ENCODE measurements around the gene TMEM214. TPM values are rescaled to one million over a fixed set of nuclear protein-coding genes. Genes with fewer than 3 reads are reported as not detected.

The TMEM214 gene
- total RNA-seq, 1 donor from 2014 or later = 21.2 TPM

DNA sequence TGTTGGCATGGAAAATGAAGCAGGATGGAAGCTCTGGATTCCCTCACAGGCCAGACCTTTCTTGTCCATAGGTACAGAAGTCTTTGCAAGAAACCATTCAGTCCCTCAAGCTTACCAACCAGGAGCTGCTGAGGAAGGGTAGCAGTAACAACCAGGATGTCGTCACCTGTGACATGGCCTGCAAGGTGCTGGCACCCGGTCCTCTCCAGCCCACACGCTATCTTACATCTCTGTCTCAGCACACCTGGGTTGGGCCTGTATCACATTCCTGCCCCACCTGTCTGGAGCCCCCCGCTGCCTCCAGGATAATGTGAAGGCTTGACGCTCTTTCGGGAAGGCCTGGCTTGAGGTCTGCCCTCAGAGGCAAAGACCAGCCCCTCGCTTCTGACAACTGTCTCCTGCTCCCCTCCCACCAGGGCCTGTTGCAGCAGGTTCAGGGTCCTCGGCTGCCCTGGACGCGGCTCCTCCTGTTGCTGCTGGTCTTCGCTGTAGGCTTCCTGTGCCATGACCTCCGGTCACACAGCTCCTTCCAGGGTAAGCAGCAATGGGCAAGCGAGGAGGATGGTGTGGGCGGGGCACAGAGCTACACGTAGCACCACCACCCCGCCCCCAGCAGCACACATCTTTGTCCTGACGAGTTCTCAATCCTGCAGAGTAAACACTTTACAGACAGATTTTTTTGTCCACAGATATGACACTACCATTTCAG lies 6.0 kb downstream of the TMEM214 start:
- no peak for DNase-seq (ENCODE audit: low read depth, low spot score)

DNA sequence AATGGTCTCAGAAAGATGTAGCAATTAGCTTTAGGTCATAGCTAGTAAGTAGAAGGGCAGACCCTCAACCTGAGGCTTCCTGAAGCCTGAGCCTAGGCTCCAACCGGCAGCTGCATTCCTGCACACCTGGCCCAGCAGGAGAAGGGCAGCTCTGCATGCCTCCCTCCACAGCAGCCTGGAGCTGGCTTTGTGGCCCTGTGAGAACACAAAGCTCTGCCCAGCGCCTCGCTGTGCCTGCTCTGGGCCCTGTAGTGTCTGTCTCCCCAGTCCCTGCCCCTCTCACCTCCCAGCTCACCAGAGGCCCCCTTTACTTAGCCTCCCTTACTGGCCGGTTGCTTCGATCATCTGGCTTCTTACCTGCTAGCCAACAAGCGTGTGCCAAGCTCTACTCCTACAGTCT lies 6.7 kb downstream of the TMEM214 start:
- no peak for DNase-seq (ENCODE audit: low read depth, low spot score)

DNA sequence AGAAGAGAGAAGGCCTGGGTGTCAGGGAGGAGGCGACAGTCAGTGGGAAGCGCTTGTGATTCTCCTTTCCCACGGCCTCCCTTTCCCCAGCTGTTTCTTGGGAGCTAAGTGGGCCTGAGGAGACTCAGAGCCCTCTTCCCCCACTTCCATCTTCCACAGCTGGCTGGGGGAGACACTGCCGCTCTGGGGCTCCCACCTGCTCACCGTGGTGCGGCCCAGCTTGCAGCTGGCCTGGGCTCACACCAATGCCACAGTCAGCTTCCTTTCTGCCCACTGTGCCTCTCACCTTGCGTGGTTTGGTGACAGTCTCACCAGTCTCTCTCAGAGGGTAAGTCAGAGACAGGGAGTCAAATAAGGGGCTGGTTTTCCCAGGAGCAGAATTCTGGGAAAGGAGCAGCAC lies 7.1 kb downstream of the TMEM214 start:
- DNase-seq (ENCODE audit: low read depth, low spot score) = no peak

DNA sequence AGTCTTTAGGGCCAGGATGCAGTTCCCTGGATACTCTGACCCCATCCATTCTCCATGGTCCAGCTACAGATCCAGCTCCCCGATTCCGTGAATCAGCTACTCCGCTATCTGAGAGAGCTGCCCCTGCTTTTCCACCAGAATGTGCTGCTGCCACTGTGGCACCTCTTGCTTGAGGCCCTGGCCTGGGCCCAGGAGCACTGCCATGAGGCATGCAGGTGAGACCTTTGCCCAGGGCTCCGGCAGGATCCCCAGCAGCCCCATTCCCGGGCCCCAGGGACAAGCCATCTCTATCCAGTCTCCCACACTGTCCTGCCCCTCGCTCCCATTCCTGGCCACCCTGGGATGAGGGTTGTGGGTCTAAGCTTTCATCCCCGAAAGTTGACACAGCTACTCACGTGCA lies 7.5 kb downstream of the TMEM214 start:
- DNase-seq (ENCODE audit: low read depth, low spot score) = no peak

DNA sequence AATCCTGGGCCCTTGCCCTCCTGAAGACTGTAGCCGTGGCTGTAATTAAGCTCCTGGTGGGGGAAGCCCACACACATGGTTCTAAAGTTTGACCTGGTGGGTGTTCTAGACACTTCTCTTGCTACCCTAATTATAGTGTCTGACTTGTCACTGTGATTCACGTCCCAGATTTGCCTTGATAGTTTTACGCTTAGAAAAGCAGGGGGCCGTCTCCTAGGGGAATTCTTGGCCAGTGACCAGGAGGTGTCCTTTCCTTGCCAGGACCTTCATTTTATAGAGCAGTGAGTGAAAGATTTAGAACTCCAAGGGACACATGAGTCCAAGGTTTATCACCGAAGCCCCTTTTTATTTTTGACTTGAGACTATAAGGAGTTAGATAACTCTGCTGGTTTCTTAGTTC lies 9.0 kb downstream of the TMEM214 start:
- no peak for DNase-seq (ENCODE audit: low read depth, low spot score)

DNA sequence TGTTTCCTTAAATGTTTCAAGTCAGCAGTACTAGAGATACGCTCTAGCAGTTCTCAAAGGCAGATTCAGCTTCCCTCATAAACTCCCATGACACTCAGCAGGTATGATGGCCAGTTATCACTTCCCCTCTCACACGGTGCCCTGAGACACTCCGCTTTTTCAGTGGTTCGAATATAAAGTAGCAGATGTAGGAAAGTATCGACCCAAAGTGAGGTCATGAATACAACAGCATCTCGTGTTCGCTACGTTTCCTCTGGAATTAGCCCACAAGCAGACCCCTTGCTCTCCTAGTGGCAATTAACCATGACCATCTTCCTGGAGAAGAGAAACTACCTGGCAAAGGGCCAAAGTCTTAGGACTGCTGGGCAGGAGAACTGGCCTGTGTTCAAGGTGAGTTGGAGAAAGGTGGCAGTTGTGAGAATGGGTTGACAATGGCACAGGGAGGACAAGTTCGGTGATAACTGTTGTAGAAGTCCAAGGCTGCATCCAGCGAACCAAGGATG lies 9.4 kb downstream of the TMEM214 start:
- no peak for DNase-seq (ENCODE audit: low read depth, low spot score)

DNA sequence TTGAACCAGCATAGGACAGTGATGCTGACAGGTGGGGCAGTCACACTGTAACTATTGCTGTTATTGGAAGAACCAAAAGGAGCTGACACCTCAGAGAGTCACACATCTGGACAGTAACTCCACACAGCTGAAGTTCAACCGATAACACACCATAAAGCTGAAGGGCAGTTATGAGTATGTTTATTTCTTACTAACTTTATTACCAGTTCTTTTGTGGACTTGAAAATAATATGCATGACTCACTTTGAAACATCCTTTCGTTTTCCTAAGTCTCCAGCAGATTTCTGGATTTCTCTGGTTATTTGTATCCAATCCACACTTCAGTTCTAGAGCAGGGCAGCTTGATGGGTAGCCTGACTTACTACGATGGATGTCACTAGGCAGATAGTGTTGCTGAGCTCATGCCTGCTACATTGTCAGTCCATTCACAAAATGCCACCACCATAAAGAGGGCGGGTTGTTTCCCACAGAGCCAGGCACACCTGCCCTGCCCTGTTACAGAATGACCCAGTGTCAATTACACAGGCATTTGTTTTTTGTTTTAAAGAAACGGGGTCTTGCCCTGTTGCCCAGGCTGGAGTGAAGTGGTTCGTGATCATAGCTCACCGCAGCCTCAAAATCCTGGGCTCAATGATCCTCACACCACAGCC lies 10.3 kb downstream of the TMEM214 start:
- DNase-seq (ENCODE audit: low read depth, low spot score) = no peak

DNA sequence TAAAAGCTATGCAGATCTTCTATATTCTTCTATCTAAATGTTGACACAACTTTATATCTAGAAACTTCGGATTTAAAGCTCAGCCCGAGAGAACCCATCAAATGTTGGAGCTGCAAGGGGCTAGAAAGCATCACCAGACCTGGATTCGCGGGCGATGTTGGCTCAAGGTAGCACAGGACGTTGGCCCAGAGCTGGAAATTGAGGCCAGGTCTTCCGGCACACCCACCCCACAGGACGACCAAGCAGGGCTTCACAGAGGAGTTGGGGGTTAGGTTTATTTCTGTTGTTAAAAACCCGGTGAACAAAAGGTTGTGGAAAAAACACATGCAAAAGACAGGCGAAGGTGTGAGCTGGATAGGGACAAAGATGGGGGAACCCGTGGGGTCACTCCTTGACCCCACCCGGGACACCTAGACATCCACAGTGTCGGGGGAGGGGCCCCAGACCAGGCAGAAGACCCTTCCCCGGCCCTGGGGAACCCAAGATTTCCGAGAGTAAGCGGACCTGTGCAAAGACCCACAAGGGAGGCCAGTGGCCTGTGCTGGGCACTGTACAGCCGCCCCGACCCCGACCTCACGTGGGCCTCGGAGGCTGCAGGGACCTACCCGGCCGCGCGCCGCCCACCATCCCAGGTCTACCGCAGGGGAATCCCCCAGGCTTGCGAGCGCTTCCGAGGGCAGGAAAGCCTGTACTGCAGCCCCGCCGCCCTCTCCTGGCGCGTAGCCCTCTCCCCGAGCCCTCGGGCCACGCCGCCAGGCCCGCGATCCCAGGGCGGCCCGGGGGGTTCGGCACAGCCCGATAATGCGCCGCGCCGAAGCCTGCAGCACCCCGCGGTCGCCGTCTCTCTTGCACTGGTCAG lies 16.9 kb downstream of the TMEM214 start:
- no peak for DNase-seq (ENCODE audit: low read depth, low spot score)

DNA sequence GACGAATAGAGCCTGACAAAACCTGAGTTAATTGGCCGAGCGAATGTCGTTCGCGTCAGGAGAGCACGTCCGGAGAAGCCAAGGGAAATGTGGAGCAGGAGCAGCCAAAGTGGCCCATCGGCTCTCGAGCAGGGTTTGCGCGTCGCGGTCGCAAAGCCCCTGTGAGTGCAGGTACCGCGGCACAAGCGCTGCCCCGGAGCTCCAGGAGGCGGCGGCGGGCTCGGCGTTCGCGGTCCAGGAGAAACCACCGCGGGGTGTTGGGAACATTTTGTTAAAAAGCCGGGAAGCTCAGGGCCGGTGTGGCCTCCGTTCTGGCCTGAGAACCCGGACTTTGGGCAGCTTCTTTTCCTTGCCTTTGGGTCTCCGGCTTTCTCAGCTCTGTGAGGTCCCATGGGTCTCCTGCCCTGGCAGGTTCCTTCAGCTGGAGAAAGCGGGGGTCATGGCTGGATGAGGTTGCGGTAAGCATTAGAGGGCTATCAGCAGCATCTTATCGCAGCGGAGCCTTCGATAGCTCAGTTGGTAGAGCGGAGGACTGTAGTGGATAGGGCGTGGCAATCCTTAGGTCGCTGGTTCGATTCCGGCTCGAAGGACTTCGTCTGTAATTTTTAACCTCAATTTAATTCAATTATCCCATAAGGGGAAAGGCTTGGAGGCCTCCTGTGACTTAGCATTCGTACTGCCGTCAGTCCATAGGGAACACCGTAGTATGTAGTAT lies 17.7 kb downstream of the TMEM214 start:
- peak; percentile 67 for DNase-seq (ENCODE audit: low read depth, low spot score)

DNA sequence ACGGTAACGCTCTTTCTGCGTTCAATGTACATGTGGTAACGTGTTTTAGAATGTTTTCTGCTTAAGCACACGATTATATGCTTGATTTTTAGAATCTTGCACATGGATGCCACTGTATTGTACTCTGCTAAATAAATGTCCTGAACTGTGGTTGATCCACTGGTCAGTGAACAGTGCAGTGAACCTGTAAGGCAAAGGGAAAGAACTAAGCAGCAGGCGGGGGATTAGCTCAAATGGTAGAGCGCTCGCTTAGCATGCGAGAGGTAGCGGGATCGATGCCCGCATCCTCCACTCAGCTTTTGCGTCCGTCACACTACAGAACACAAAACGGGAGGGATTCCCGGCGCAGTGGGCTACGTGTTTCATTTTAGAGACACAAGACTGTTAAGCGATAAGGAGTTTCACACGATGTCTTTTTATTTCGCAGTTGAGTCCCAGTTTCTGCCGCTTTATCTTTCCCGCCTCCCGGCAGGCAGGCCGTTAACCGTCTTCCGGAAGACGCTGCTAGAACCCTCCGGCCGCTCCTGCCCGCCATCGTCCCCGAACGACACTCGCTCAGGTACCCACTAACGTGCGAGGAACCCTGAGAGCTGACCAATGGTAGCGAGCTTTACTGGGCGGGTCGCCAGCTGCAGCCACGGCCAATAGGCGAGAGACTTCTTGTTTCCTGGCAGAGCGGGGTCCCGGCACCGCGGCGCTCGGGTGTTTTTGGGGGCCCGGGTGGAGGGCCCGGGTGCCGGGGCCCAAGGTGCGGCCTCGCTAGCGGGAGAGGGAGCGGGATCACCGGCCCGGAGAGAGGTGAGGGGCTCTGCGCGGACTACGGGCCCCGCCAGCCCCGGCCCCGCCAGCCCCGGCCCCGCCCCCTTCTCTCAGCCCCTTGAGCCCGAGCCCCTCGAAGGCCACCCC lies 18.5 kb downstream of the TMEM214 start, which contains the start of gene AGBL5:
AGBL5 (plus strand) TSS at position 673 of the 906 bp plus-strand sequence. CDS start 1,291 bp downstream, outside the sequence.
- DNase-seq (ENCODE audit: low read depth, low spot score) = peak; percentile 57

DNA sequence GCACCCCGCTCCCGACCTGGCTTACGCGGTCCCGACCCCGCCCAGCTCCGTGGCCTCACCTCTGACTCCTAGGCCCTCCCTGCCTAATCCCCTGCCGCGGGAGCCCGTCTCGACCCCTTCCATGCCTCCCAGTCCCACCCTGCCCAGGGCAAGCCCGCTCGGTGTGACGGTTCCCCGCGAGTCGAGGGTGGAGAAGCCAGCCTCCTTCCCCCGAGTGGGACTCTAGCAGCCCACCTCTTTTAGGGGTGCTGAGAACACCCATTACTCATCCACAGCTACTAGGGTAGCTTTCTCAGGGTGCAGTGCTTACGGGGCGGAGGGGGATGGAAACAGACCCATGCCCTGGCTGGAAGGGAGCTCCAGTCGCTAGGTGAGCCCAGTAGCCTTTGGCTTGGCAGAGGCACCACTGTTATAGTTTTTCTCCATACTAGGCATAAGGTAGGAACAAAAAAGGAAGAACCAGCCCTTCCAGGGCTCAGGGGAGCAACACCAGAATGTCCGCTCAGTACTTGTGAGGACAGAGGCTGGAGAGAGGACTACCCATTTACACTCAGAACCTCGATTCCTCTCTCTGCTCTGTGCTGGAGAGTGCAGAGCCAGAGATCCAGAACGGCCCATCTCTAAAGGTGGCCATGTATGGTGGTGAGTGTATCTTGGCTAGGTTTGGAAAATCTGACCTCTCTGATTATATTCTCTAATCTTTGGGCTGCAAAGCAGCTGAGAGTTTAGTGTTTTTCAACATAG lies 19.3 kb downstream of the TMEM214 start:
- DNase-seq (ENCODE audit: low read depth, low spot score) = no peak

DNA sequence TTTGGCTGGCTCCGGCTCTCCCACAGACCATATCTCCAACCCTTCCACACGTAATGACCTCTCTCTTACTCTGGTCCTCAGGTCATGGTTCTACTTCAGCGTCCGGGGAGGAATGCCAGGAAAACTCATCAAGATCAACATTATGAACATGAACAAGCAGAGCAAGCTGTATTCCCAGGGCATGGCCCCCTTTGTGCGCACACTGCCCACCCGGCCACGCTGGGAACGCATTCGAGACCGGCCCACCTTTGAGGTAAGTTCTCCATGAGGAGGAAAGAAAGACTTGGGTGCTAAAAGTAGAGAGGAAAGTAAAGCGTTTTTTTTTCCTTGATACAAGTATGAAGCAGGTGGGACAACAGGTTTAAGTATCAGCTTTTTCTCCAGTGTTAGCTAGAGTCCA lies 20.6 kb downstream of the TMEM214 start:
- no peak for DNase-seq (ENCODE audit: low read depth, low spot score)

DNA sequence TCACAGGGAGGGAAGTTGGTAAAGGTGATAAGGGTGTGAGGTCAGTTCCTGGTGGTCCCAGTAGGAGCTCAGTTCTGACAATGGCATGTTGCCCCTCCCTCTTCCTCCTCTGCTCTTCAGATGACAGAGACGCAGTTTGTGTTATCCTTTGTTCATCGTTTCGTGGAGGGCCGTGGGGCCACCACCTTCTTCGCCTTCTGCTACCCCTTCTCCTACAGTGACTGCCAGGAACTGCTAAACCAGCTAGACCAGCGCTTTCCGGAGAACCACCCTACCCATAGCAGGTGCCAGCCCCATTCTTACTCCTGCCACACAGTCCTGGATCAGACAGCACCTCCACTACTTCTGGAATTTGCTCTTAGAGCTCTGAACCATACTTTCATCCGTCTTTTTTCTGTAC lies 21.0 kb downstream of the TMEM214 start:
- no peak for DNase-seq (ENCODE audit: low read depth, low spot score)

DNA sequence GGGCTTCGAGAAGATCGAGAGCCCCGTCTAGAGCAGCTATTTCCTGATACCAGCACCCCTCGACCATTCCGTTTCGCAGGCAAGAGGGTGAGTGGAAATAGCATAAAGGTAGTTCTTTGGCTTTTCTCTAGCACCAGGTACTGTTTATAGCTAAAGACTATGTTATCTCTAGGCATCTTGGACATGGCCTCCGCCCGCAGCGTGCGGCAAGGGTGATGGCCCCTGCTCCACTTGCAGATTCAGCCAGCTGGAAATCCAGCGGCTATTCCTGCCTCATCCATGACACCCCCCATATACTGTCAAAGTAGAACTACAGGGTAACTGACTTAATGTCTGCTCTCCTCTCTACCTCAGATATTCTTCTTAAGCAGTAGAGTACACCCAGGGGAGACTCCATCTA lies 22.0 kb downstream of the TMEM214 start:
- DNase-seq (ENCODE audit: low read depth, low spot score) = no peak

DNA sequence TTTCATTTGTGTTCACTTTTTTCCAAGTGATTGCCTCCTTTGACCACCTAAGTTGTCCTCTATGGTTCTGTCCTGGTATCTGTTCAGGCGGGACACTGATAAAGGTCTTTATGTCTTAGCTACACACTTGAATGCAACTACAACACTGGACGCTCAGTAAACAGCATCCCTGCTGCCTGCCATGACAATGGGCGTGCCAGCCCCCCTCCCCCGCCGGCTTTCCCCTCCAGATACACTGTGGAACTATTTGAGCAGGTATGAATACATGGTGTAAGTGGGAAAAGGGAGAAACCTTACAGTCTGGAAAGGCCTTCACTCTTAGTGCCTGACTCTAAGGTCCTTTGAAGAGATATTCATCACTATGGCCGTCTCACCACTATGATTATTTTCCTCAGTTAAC lies 24.4 kb downstream of the TMEM214 start:
- no peak for DNase-seq (ENCODE audit: low read depth, low spot score)

DNA sequence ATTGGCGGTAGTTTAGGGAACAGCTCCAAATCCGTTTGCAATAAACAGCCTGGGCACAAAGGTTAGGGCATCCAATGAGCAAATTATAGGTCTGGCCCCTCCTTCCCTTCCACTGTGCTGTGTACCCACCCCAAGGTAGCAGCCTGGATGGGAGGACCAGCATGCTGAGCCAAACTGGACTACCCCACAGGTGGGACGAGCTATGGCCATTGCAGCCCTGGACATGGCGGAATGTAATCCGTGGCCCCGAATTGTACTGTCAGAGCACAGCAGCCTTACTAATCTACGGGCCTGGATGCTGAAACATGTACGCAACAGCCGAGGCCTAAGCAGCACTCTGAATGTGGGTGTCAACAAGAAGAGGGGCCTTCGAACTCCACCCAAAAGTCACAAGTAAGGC lies 25.4 kb downstream of the TMEM214 start:
- DNase-seq (ENCODE audit: low read depth, low spot score) = no peak

DNA sequence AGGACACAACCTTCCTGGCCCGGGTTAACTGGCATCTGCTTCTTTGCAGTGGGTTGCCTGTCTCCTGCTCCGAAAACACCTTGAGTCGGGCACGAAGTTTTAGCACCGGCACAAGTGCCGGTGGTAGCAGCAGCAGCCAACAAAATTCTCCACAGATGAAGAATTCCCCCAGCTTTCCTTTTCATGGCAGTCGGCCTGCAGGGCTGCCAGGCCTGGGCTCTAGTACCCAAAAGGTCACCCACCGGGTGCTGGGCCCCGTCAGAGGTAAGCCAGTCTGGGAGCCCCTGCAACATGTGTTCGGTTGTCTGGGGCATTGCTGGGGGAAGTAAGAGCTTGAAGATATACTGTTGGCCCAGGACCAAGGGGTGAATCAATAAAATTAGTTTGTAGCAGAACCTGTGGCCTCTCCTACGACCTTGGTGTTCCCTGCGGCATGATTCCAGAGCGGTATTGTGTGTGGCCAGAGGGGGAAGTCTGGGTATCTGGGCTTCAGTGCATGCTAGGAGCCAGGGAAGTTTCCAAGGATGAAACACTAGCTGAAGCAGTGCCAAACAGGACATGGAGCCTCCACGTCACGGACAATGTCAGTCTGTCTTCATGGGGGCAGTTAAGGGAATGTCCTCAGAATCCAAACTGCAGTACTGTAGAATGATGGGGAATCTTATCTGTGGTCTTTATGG lies 26.5 kb downstream of the TMEM214 start:
- DNase-seq (ENCODE audit: low read depth, low spot score) = peak; percentile 39

DNA sequence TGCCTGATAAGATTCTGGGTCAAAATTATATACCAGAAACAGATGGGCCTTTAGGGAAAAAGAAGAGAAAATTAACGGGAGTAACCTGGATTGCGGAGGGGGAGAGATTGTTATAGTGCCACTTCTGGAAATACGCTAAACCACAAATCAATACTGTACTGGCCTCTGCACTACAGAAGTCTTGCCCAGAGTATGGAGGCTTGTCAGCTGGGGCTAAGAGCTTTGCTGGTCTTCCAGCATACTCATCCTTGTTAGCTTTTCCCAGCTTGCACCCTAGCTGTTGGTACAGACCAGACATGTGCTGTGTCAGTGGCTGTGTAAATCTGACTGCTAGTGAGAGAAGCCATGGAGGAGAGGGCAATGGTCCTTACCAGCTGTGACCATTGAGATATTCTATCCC lies 27.6 kb downstream of the TMEM214 start:
- DNase-seq (ENCODE audit: low read depth, low spot score) = no peak

DNA sequence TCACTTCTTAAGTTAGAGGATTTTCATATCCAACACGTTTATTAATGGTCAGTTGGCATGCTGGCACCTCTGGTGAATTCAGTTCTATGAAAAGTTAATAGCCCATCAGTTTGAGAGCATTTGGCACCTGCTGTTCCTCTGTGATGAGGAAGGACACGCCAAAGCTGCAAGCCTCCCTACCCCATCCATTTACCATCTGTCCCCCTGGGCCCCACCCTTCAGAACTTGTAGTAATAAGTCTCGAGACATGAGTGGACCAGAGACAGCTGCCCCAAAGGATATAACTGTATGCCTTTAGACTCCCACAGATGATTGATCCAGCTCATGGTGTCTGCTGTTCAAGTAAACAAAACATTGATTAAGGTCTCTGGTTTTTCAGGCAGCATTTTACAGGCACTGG lies 32.4 kb downstream of the TMEM214 start:
- DNase-seq (ENCODE audit: low read depth, low spot score) = no peak

Measured in pulmonary artery endothelial cell (primary cell).